ENCODE data around the gene MRPL14.

The MRPL14 gene

GRCh38 chr6:44120692-44121443, 6.4 kb downstream of the MRPL14 start:
- Histone ChIP-seq H3K9ac (ENCODE audit: low read depth, low read length, poor library complexity, severe bottlenecking) (no peak overlapping the region), H3K9me2 (replicated peaks; ENCODE audit: low read depth, low read length) (no peaks in the 10 kb centered on the region), H2AFZ (ENCODE audit: low read length) (no peak overlapping the region), H4K20me1 (ENCODE audit: insufficient read depth, low read length, poor library complexity, severe bottlenecking) (peaks cover 99% of the 10 kb centered on the region), H3K4me1 (ENCODE audit: insufficient read depth, low read length, poor library complexity, severe bottlenecking) (peaks cover 53% of the 10 kb centered on the region), H3K9me3 (ENCODE audit: insufficient read depth, low read depth, low read length) (no peaks in the 10 kb centered on the region), H3K36me3 (ENCODE audit: insufficient read depth, low read length) (peaks cover 1% of the 10 kb centered on the region; the same call in 1 of the 2 replicates), H3F3A (ENCODE audit: low read depth) (no peaks in the 10 kb centered on the region), H3K79me2 (ENCODE audit: insufficient read depth, low read length) (peaks cover 96% of the 10 kb centered on the region), H3K27me3 (ENCODE audit: insufficient read depth, low read length, poor library complexity, severe bottlenecking) (no peaks in the 10 kb centered on the region), H3K4me3 (ENCODE audit: low read length, poor library complexity, severe bottlenecking) (no peak overlapping the region), H3K4me2 (ENCODE audit: low read depth, low read length, poor library complexity, severe bottlenecking) (peak overlapping the region; percentile 5)
- no peak for TF ChIP-seq CTCF (conservative IDR thresholded peaks at IDR 0.05; ENCODE audit: low read length)
- TF ChIP-seq EZH2phosphoT487 (IDR thresholded peaks at IDR 0.05; ENCODE audit: borderline replicate concordance), result no peak

GRCh38 chr6:44119704-44120262, 7.5 kb downstream of the MRPL14 start:
- Histone ChIP-seq H3F3A (ENCODE audit: low read depth) (no peaks in the 10 kb centered on the region), H4K20me1 (ENCODE audit: insufficient read depth, low read length, poor library complexity, severe bottlenecking) (peaks cover 97% of the 10 kb centered on the region), H2AFZ (ENCODE audit: low read length) (no peak overlapping the region), H3K27me3 (ENCODE audit: insufficient read depth, low read length, poor library complexity, severe bottlenecking) (no peaks in the 10 kb centered on the region), H3K9me2 (replicated peaks; ENCODE audit: low read depth, low read length) (no peaks in the 10 kb centered on the region), H3K4me2 (ENCODE audit: low read depth, low read length, poor library complexity, severe bottlenecking) (no peak overlapping the region), H3K9ac (ENCODE audit: low read depth, low read length, poor library complexity, severe bottlenecking) (no peak overlapping the region), H3K9me3 (ENCODE audit: insufficient read depth, low read depth, low read length) (no peaks in the 10 kb centered on the region), H3K36me3 (ENCODE audit: insufficient read depth, low read length) (peaks cover 11% of the 10 kb centered on the region; the same call in 1 of the 2 replicates), H3K4me3 (ENCODE audit: low read length, poor library complexity, severe bottlenecking) (no peak overlapping the region), H3K79me2 (ENCODE audit: insufficient read depth, low read length) (peaks cover 88% of the 10 kb centered on the region), H3K4me1 (ENCODE audit: insufficient read depth, low read length, poor library complexity, severe bottlenecking) (peaks cover 45% of the 10 kb centered on the region)
- TF ChIP-seq CTCF (conservative IDR thresholded peaks at IDR 0.05; ENCODE audit: low read length), result no peak

- Histone ChIP-seq H3K9me3 (ENCODE audit: insufficient read depth, low read depth, low read length) (no peaks in the 10 kb centered on the region), H3K4me1 (ENCODE audit: insufficient read depth, low read length, poor library complexity, severe bottlenecking) (peaks cover 23% of the 10 kb centered on the region), H2AFZ (ENCODE audit: low read length) (no peak overlapping the region), H3K36me3 (ENCODE audit: insufficient read depth, low read length) (peaks cover 31% of the 10 kb centered on the region; the same call in 1 of the 2 replicates), H3K27me3 (ENCODE audit: insufficient read depth, low read length, poor library complexity, severe bottlenecking) (no peaks in the 10 kb centered on the region), H3K79me2 (ENCODE audit: insufficient read depth, low read length) (peaks cover 67% of the 10 kb centered on the region), H4K20me1 (ENCODE audit: insufficient read depth, low read length, poor library complexity, severe bottlenecking) (peaks cover 75% of the 10 kb centered on the region), H3K4me2 (ENCODE audit: low read depth, low read length, poor library complexity, severe bottlenecking) (no peak overlapping the region), H3K9ac (ENCODE audit: low read depth, low read length, poor library complexity, severe bottlenecking) (no peak overlapping the region), H3K4me3 (ENCODE audit: low read length, poor library complexity, severe bottlenecking) (no peak overlapping the region), H3K9me2 (replicated peaks; ENCODE audit: low read depth, low read length) (no peaks in the 10 kb centered on the region), H3F3A (ENCODE audit: low read depth) (no peaks in the 10 kb centered on the region)
- TF ChIP-seq CTCF (conservative IDR thresholded peaks at IDR 0.05; ENCODE audit: low read length) (no peak), EZH2phosphoT487 (IDR thresholded peaks at IDR 0.05; ENCODE audit: borderline replicate concordance) (no peak)
Observed at GRCh38 chr6:44117397-44118128, 9.7 kb downstream of the MRPL14 start.
